GM23338 (cell line): ENCODE results near the gene THOP1. TPM values are rescaled to one million over a fixed set of nuclear protein-coding genes. Genes with fewer than 3 reads are reported as not detected.

Source experiments
- ATAC-seq: fragments of 200-7000 bp; cut with Tn5 transposase; 3 replicates; pipeline ENCODE4 v1.9.1; 2020
- DNase-seq: peaks from one replicate; pipeline ENCODE4 v3.0.0-alpha.2; 2015; ENCODE audit warnings: low spot score
- H2AFZ ChIP-seq: fragments of 200-600 bp; sonication (generic); 2 replicates; pipeline ENCODE4 v1.8.0; 2016; ENCODE audit warnings: antibody characterized with exemption, mild to moderate bottlenecking, moderate library complexity
- H3F3A ChIP-seq: fragments of 200-600 bp; sonication (generic); replicated peaks from 2 replicates; pipeline ENCODE4 v1.8.0; 2017; ENCODE audit warnings: antibody characterized with exemption, mixed run types, low read depth
- H3K27ac ChIP-seq: fragments of 200-600 bp; sonication (generic); 2 replicates; pipeline ENCODE4 v1.6.1; 2016; ENCODE audit warnings: low read depth
- H3K27me3 ChIP-seq: fragments of 200-600 bp; sonication (generic); 2 replicates; pipeline ENCODE4 v1.8.0; 2016; ENCODE audit warnings: mild to moderate bottlenecking, mixed run types, moderate library complexity; ENCODE audit not compliant: insufficient read depth
- H3K36me3 ChIP-seq: fragments of 200-600 bp; sonication (generic); 2 replicates; pipeline ENCODE4 v1.8.0; 2016; ENCODE audit warnings: mild to moderate bottlenecking; ENCODE audit not compliant: insufficient read depth
- H3K4me1 ChIP-seq: fragments of 200-600 bp; sonication (generic); 2 replicates; pipeline ENCODE4 v1.8.0; 2016; ENCODE audit warnings: mild to moderate bottlenecking, moderate library complexity; ENCODE audit not compliant: insufficient read depth
- H3K4me2 ChIP-seq: fragments of 200-600 bp; sonication (generic); 2 replicates; pipeline ENCODE4 v1.7.1; 2017; ENCODE audit warnings: mixed run types
- H3K4me3 ChIP-seq: fragments of 200-600 bp; sonication (generic); 2 replicates; pipeline ENCODE4 v1.6.1; 2016; ENCODE audit warnings: mixed run types
- H3K79me2 ChIP-seq: fragments of 200-600 bp; sonication (generic); replicated peaks from 2 replicates; pipeline ENCODE4 v1.8.0; 2017; ENCODE audit warnings: mild to moderate bottlenecking; ENCODE audit not compliant: insufficient read depth
- H3K9me2 ChIP-seq: fragments of 200-600 bp; sonication (generic); 2 replicates; pipeline ENCODE4 v1.8.0; 2017; ENCODE audit not compliant: insufficient read depth
- H4K20me1 ChIP-seq: fragments of 200-600 bp; sonication (generic); replicated peaks from 2 replicates; pipeline ENCODE4 v1.8.0; 2017; ENCODE audit warnings: mild to moderate bottlenecking; ENCODE audit not compliant: insufficient read depth
- H3K27ac Mint-ChIP-seq: 2 replicates; pipeline ENCODE4 v1.8.0; 2020; ENCODE audit warnings: inconsistent platforms, mild to moderate bottlenecking, moderate library complexity, mixed read lengths
- H3K27me3 Mint-ChIP-seq: 3 replicates; pipeline ENCODE4 v1.8.0; 2022; ENCODE audit warnings: low read depth, mild to moderate bottlenecking, moderate library complexity, mixed read lengths, inconsistent platforms; ENCODE audit not compliant: insufficient read depth, poor library complexity
- H3K36me3 Mint-ChIP-seq: 3 replicates; pipeline ENCODE4 v1.8.0; 2021; ENCODE audit warnings: low read depth, mild to moderate bottlenecking, inconsistent platforms, moderate library complexity, mixed read lengths
- H3K4me1 Mint-ChIP-seq: 3 replicates; pipeline ENCODE4 v1.8.0; 2020; ENCODE audit warnings: mild to moderate bottlenecking, inconsistent platforms, mixed read lengths
- H3K4me3 Mint-ChIP-seq: 3 replicates; pipeline ENCODE4 v1.8.0; 2021; ENCODE audit warnings: moderate library complexity, mild to moderate bottlenecking, inconsistent platforms, mixed read lengths
- H3K9me3 Mint-ChIP-seq: 3 replicates; pipeline ENCODE4 v1.8.0; 2020; ENCODE audit warnings: moderate library complexity, mild to moderate bottlenecking, inconsistent platforms, mixed read lengths
- CREB1 ChIP-seq: fragments of 250-450 bp; sonication (Bioruptor Pico); IDR thresholded peaks from 2 replicates; pipeline ENCODE4 v1.5.0; 2020; ENCODE audit warnings: low read depth, mild to moderate bottlenecking, moderate library complexity
- CTCF ChIP-seq, 2 experiments: fragments of 200-600 bp in 1 of 2; sonication (generic) in 1 of 2; conservative IDR thresholded peaks; 2 replicates each; pipeline versions ENCODE4 v1.5.1 to v1.6.1; 2016 to 2017; ENCODE audit warnings: antibody characterized with exemption in 2 of 2, low read depth in 2 of 2, mild to moderate bottlenecking in 2 of 2, moderate library complexity in 1 of 2
- ETS1 ChIP-seq: IDR thresholded peaks from 2 replicates; pipeline ENCODE4 v1.6.1; 2016; ENCODE audit warnings: antibody characterized with exemption
- EZH2 ChIP-seq: fragments of 200-600 bp; sonication (generic); IDR thresholded peaks from one replicate; pipeline ENCODE4 v1.8.0; 2017; ENCODE audit warnings: antibody characterized with exemption, mild to moderate bottlenecking, low read depth; ENCODE audit not compliant: unreplicated experiment
- EZH2phosphoT487 ChIP-seq: fragments of 200-600 bp; sonication (generic); IDR thresholded peaks from one replicate; pipeline ENCODE4 v1.8.1; 2018; ENCODE audit warnings: antibody characterized with exemption; ENCODE audit not compliant: unreplicated experiment
- JUNB ChIP-seq: IDR thresholded peaks from one replicate; pipeline ENCODE4 v1.6.1; 2016; ENCODE audit warnings: antibody characterized with exemption; ENCODE audit not compliant: unreplicated experiment
- NANOG ChIP-seq: IDR thresholded peaks from 2 replicates; pipeline ENCODE4 v1.6.1; 2016; ENCODE audit warnings: antibody characterized with exemption, borderline replicate concordance
- POLR2AphosphoS5 ChIP-seq: IDR thresholded peaks from 2 replicates; pipeline ENCODE4 v1.6.1; 2016; ENCODE audit warnings: antibody characterized with exemption, low read depth
- REST ChIP-seq: IDR thresholded peaks from one replicate; pipeline ENCODE4 v1.6.1; 2018; ENCODE audit warnings: antibody characterized with exemption; ENCODE audit not compliant: unreplicated experiment
- STAT1 ChIP-seq: IDR thresholded peaks from one replicate; pipeline ENCODE4 v1.6.1; 2016; ENCODE audit warnings: antibody characterized with exemption; ENCODE audit not compliant: unreplicated experiment
- ZNF114 ChIP-seq: fragments of 250-450 bp; sonication (Bioruptor Pico); IDR thresholded peaks from 2 replicates; pipeline ENCODE4 v1.5.0; 2020; ENCODE audit warnings: mild to moderate bottlenecking, moderate library complexity
- ZNF331 ChIP-seq: fragments of 250-450 bp; sonication (Bioruptor Pico); IDR thresholded peaks from 2 replicates; pipeline ENCODE4 v1.5.0; 2020; ENCODE audit warnings: low read depth, mild to moderate bottlenecking, moderate library complexity
- ZNF462 ChIP-seq: fragments of 250-450 bp; sonication (Bioruptor Pico); IDR thresholded peaks from 2 replicates; pipeline ENCODE4 v1.5.0; 2020; ENCODE audit warnings: mild to moderate bottlenecking, moderate library complexity
- polyA plus RNA-seq: library from polyadenylated mRNA; unstranded; fragments of >200 nt; fragmentation: Nextera tagmentation; extraction: Ambion mirVana; gene quantifications from 2 replicates; pipeline ENCODE4 v1.2.1, GENCODE V29; 2016
- total RNA-seq: library from RNA; depleted of rRNA; stranded (reverse); fragments of >200 nt; shearing (Covaris generic); gene quantifications from 2 replicates; pipeline ENCODE4 v1.2.3, GENCODE V29; 2014

THOP1 gene
- total and polyA plus RNA-seq, 2 experiments from 2014 or later = 110 to 229 TPM

GRCh38 chr19:2762783-2763496 is 22.4 kb upstream of the THOP1 start:
- no peaks in the 10 kb centered on the region; the same call in 1 of the 2 replicates for H4K20me1 ChIP-seq
- no peak for ATAC-seq
- DNase-seq = no peak
- no peaks in the 10 kb centered on the region for H3K79me2 ChIP-seq
- no peak for TF ChIP-seq STAT1
- no peak for TF ChIP-seq EZH2phosphoT487
- no peak for TF ChIP-seq NANOG
- TF ChIP-seq CREB1 (CRISPR knock-in tag) = no peak
- no peak for TF ChIP-seq ETS1
- no peak for TF ChIP-seq CTCF (conservative IDR thresholded peaks at IDR 0.05; ENCODE audit: low read depth in 2 of 2)
- no peak for TF ChIP-seq EZH2
- no peak for TF ChIP-seq ZNF114 (CRISPR knock-in tag)
- TF ChIP-seq ZNF462 = no peak
- TF ChIP-seq ZNF331 (CRISPR knock-in tag) = no peak
- TF ChIP-seq REST = no peak
- no peak for TF ChIP-seq JUNB
- TF ChIP-seq POLR2AphosphoS5 = no peak
- H3F3A ChIP-seq = no peaks in the 10 kb centered on the region
- H3K4me3 ChIP-seq = no peak overlapping the region
- H3K36me3 Mint-ChIP-seq = peaks cover 68% of the 10 kb centered on the region
- H3K27ac ChIP-seq = no peak overlapping the region
- no peaks in the 10 kb centered on the region for H3K27me3 ChIP-seq
- H2AFZ ChIP-seq = no peak overlapping the region
- H3K9me3 Mint-ChIP-seq = no peaks in the 10 kb centered on the region
- H3K4me2 ChIP-seq = no peak overlapping the region
- no peak overlapping the region for H3K4me3 Mint-ChIP-seq
- H3K4me1 ChIP-seq = no peaks in the 10 kb centered on the region
- peaks cover 5% of the 10 kb centered on the region for H3K27me3 Mint-ChIP-seq
- H3K4me1 Mint-ChIP-seq = no peaks in the 10 kb centered on the region
- no peak overlapping the region; the same call in 1 of the 2 replicates for H3K27ac Mint-ChIP-seq
- H3K9me2 ChIP-seq = no peaks in the 10 kb centered on the region
- peaks cover 9% of the 10 kb centered on the region for H3K36me3 ChIP-seq
